HG03469 (cell line): ENCODE data around the gene SLC12A4.

ENCODE experiments used
- ATAC-seq: cut with Tn5 transposase; IDR thresholded peaks from one replicate; pipeline ENCODE4 v1.9.1; 2021; ENCODE audit warnings: mild to moderate bottlenecking, moderate library complexity, moderate number of reproducible peaks; ENCODE audit not compliant: unreplicated experiment

Gene SLC12A4

GRCh38 chr16:67902831-67903230 lies 65.6 kb downstream of the SLC12A4 start:
- ATAC-seq, result no peak

- no peak for ATAC-seq
Measured at GRCh38 chr16:67901734-67902133, 66.7 kb downstream of the SLC12A4 start.

- ATAC-seq, result no peak
Measured at GRCh38 chr16:67897231-67897630, 71.2 kb downstream of the SLC12A4 start.

GRCh38 chr16:67893743-67894399 lies 74.6 kb downstream of the SLC12A4 start:
- ATAC-seq, result no peak
